NCI-H2227 (cell line): Measurements from ENCODE around the gene FAM47E.
"Not testable (repeated sequence)": the region's sequence is repeated elsewhere in the genome, so short reads cannot be mapped to it uniquely, and the experiment has no call there.

Experiments used
- DNase-seq: peaks from one replicate; lab custom pipeline; 2025; ENCODE audit not compliant: unreplicated experiment; lab: John Stamatoyannopoulos, UW

FAM47E gene

GRCh38 chr4:76224171-76224570, 27.4 kb upstream of the FAM47E start:
- DNase-seq = no peak

GRCh38 chr4:76226418-76226817, 25.1 kb upstream of the FAM47E start:
- DNase-seq = no peak

GRCh38 chr4:76232681-76233080, 18.8 kb upstream of the FAM47E start:
- DNase-seq = no peak

GRCh38 chr4:76233083-76233482, 18.4 kb upstream of the FAM47E start:
- no peak for DNase-seq

GRCh38 chr4:76233529-76233928, 18.0 kb upstream of the FAM47E start:
- no peak for DNase-seq

- no peak for DNase-seq
Observed at GRCh38 chr4:76233967-76234678, 17.4 kb upstream of the FAM47E start.

GRCh38 chr4:76234679-76235044, 16.9 kb upstream of the FAM47E start:
- DNase-seq = no peak

- DNase-seq = no peak
Observed at GRCh38 chr4:76235407-76235806, 16.1 kb upstream of the FAM47E start.

GRCh38 chr4:76235915-76236314, 15.6 kb upstream of the FAM47E start:
- DNase-seq = no peak

- no peak for DNase-seq
Observed at GRCh38 chr4:76238236-76238635, 13.3 kb upstream of the FAM47E start.

- DNase-seq = no peak
Observed at GRCh38 chr4:76238701-76239100, 12.8 kb upstream of the FAM47E start.

GRCh38 chr4:76240236-76240635, 11.3 kb upstream of the FAM47E start:
- DNase-seq = no peak

- not testable (repeated sequence) for DNase-seq
Observed at GRCh38 chr4:76243877-76244276, 7.6 kb upstream of the FAM47E start.

- no peak for DNase-seq
Observed at GRCh38 chr4:76246025-76246424, 5.5 kb upstream of the FAM47E start.

GRCh38 chr4:76246852-76247251, 4.7 kb upstream of the FAM47E start:
- DNase-seq = no peak

- peak; percentile 34 for DNase-seq
Observed at GRCh38 chr4:76250962-76251361, 559 bp upstream of the FAM47E start.

- DNase-seq = no peak
Observed at GRCh38 chr4:76252271-76252653, 741 bp downstream of the FAM47E start.

- DNase-seq = no peak
Observed at GRCh38 chr4:76253511-76253910, 2.0 kb downstream of the FAM47E start.

- no peak for DNase-seq
Observed at GRCh38 chr4:76256032-76256431, 4.5 kb downstream of the FAM47E start.

GRCh38 chr4:76256968-76257367, 5.4 kb downstream of the FAM47E start:
- no peak for DNase-seq

- no peak for DNase-seq
Observed at GRCh38 chr4:76257824-76258223, 6.3 kb downstream of the FAM47E start.

- no peak for DNase-seq
Observed at GRCh38 chr4:76260571-76260970, 9.1 kb downstream of the FAM47E start.

- DNase-seq = no peak
Observed at GRCh38 chr4:76265631-76266218, 14.2 kb downstream of the FAM47E start.
